ENCODE data around the gene KRTAP4-12. TPM values are rescaled to one million over a fixed set of nuclear protein-coding genes. Genes with fewer than 3 reads are reported as not detected.
"Not testable (repeated sequence)": the region's sequence is repeated elsewhere in the genome, so short reads cannot be mapped to it uniquely, and the experiment has no call there.

KRTAP4-12 gene
- total RNA-seq, 1 donor from 2014 or later, result not detected

DNA sequence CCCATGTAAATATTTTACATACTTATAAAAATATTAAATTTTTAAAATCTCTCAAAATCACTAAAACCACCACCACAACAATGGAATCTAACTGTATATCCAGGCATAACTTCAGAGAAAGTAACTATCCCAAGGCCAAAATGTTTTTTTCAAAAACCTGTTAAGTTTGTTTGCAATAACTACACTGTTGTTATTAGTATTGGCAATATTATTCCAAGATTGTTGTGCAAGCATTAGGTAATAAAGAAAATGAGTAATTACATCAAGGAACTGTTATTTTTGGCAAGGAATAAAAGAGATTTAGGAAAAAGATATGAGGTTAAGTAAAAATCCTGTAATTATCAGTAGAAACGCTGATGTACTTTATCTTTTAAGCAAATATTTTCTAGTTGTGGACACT lies 3.4 kb upstream of the KRTAP4-12 start:
- TF ChIP-seq, protein P1, sequence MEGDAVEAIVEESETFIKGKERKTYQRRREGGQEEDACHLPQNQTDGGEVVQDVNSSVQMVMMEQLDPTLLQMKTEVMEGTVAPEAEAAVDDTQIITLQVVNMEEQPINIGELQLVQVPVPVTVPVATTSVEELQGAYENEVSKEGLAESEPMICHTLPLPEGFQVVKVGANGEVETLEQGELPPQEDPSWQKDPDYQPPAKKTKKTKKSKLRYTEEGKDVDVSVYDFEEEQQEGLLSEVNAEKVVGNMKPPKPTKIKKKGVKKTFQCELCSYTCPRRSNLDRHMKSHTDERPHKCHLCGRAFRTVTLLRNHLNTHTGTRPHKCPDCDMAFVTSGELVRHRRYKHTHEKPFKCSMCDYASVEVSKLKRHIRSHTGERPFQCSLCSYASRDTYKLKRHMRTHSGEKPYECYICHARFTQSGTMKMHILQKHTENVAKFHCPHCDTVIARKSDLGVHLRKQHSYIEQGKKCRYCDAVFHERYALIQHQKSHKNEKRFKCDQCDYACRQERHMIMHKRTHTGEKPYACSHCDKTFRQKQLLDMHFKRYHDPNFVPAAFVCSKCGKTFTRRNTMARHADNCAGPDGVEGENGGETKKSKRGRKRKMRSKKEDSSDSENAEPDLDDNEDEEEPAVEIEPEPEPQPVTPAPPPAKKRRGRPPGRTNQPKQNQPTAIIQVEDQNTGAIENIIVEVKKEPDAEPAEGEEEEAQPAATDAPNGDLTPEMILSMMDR (IDR thresholded peaks at IDR 0.05; ENCODE audit: unreplicated experiment), result no peak
- no peaks in the 10 kb centered on the region for H3K4me1 Mint-ChIP-seq (ENCODE audit: unreplicated experiment)
- H3K9me3 Mint-ChIP-seq (ENCODE audit: unreplicated experiment), result no peaks in the 10 kb centered on the region
- no peaks in the 10 kb centered on the region for H3K27me3 Mint-ChIP-seq (ENCODE audit: unreplicated experiment)
- H3K36me3 Mint-ChIP-seq (ENCODE audit: low read depth, unreplicated experiment), result no peaks in the 10 kb centered on the region
- no peak for DNase-seq (ENCODE audit: low spot score)
- H3K4me3 Mint-ChIP-seq (ENCODE audit: unreplicated experiment), result no peak overlapping the region
- no peak overlapping the region for H3K27ac Mint-ChIP-seq (ENCODE audit: unreplicated experiment)

DNA sequence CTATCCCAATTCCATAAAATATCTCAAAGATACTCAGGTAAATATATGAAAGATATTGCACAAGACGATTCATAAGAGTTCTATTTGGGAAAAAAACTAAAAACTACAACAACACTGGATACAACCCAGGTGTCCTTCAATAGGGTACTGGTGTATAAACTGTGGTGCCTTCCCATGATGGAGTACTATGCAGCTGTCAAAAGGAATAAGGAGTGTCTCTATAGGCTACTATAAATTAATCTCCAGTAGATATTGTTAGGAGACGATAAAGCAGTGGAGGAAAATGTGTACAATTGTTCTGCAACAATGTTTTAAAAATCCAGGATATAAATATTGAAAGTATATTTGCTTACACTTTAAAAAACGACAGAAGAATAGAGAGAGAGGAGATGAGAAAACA lies 2.4 kb upstream of the KRTAP4-12 start:
- TF ChIP-seq, protein P1 (IDR thresholded peaks at IDR 0.05; ENCODE audit: unreplicated experiment), result no peak
- Mint-ChIP-seq H3K36me3 (ENCODE audit: low read depth, unreplicated experiment) (no peaks in the 10 kb centered on the region), H3K4me1 (ENCODE audit: unreplicated experiment) (no peaks in the 10 kb centered on the region), H3K27ac (ENCODE audit: unreplicated experiment) (no peak overlapping the region), H3K9me3 (ENCODE audit: unreplicated experiment) (no peaks in the 10 kb centered on the region), H3K4me3 (ENCODE audit: unreplicated experiment) (no peak overlapping the region), H3K27me3 (ENCODE audit: unreplicated experiment) (no peaks in the 10 kb centered on the region)
- DNase-seq (ENCODE audit: low spot score), result no peak

DNA sequence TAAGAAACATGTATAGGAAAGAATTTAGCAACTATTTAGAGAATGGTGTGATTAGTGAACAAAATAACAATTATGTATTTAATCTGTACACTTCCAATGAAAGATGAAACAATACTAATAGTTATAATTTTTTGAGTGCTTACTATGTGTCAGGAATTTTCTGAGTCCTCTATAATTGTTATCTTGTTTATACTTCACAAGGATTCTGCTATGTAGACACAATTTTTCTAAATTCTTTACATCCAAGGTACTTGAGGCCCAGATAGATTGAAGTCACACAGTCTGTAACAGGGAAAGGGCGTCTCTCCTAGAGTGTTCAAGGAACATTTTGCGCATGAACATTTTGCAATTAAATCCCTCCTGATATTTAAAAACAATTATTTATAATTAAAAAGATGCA lies 1.1 kb upstream of the KRTAP4-12 start:
- H3K4me1 Mint-ChIP-seq (ENCODE audit: unreplicated experiment), result peaks cover 4% of the 10 kb centered on the region
- no peaks in the 10 kb centered on the region for H3K36me3 Mint-ChIP-seq (ENCODE audit: low read depth, unreplicated experiment)
- DNase-seq (ENCODE audit: low spot score), result no peak
- TF ChIP-seq, protein P1 (IDR thresholded peaks at IDR 0.05; ENCODE audit: unreplicated experiment), result no peak
- no peak overlapping the region for H3K4me3 Mint-ChIP-seq (ENCODE audit: unreplicated experiment)
- no peaks in the 10 kb centered on the region for H3K9me3 Mint-ChIP-seq (ENCODE audit: unreplicated experiment)
- H3K27me3 Mint-ChIP-seq (ENCODE audit: unreplicated experiment), result no peaks in the 10 kb centered on the region
- no peak overlapping the region for H3K27ac Mint-ChIP-seq (ENCODE audit: unreplicated experiment)

DNA sequence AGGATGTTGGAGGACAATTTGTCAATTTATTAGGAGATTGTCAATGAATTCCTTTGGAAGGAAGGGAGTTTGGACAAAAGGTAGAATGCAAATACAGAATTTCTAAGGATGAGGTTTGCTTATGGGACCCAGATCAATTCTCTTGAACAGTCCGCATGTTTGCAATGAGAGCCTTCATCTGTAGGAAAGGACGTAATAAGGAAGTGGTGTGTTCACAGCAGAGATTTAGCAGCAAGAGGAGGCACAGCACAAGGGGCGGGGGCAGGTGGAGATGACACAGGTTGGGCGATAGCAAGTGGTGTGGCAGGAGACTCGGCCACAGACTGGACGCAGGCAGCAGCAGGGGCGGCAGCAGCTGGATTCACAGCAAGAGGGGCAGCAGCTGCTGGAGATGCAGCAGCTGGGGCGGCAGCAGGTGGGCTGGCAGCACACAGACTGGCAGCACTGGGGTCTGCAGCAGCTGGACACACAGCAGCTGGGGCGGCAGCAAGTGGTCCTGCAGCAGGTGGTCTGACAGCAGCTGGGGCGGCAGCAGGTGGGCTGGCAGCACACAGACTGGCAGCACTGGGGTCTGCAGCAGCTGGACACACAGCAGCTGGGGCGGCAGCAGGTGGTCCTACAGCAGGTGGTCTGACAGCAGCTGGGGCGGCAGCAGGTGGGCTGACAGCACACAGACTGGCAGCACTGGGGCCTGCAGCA lies 541 bp downstream of the KRTAP4-12 start:
- H3K4me1 Mint-ChIP-seq (ENCODE audit: unreplicated experiment); DNase-seq (ENCODE audit: low spot score); H3K4me3 Mint-ChIP-seq (ENCODE audit: unreplicated experiment); H3K27ac Mint-ChIP-seq (ENCODE audit: unreplicated experiment); H3K9me3 Mint-ChIP-seq (ENCODE audit: unreplicated experiment); H3K27me3 Mint-ChIP-seq (ENCODE audit: unreplicated experiment); H3K36me3 Mint-ChIP-seq (ENCODE audit: low read depth, unreplicated experiment): not testable (repeated sequence)

DNA sequence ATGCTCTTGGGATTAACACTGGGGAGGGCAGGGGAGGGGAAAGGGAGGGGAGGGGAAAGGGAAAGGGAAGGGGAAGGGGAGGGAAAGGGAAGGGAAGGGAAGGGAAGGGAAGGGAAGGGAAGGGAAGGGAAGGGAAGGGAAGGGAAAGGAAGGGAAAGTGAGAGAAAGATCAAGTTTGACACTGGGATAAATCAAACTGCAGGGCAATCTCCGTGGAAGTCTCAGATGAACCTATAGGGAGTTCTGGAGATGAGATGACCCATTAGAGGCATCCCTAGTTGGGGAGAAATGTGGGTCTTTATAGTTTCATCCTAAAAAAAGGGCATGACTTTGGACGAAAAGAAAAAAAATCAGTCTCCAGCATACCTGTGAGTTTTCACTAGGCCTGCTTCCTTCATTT lies 2.2 kb downstream of the KRTAP4-12 start:
- peaks cover 8% of the 10 kb centered on the region for H3K4me1 Mint-ChIP-seq (ENCODE audit: unreplicated experiment)
- H3K4me3 Mint-ChIP-seq (ENCODE audit: unreplicated experiment), result no peak overlapping the region
- no peak for DNase-seq (ENCODE audit: low spot score)
- TF ChIP-seq, protein P1 (IDR thresholded peaks at IDR 0.05; ENCODE audit: unreplicated experiment), result no peak
- no peak overlapping the region for H3K27ac Mint-ChIP-seq (ENCODE audit: unreplicated experiment)
- no peaks in the 10 kb centered on the region for H3K9me3 Mint-ChIP-seq (ENCODE audit: unreplicated experiment)
- H3K27me3 Mint-ChIP-seq (ENCODE audit: unreplicated experiment), result peaks cover 2% of the 10 kb centered on the region
- peaks cover 4% of the 10 kb centered on the region for H3K36me3 Mint-ChIP-seq (ENCODE audit: low read depth, unreplicated experiment)

DNA sequence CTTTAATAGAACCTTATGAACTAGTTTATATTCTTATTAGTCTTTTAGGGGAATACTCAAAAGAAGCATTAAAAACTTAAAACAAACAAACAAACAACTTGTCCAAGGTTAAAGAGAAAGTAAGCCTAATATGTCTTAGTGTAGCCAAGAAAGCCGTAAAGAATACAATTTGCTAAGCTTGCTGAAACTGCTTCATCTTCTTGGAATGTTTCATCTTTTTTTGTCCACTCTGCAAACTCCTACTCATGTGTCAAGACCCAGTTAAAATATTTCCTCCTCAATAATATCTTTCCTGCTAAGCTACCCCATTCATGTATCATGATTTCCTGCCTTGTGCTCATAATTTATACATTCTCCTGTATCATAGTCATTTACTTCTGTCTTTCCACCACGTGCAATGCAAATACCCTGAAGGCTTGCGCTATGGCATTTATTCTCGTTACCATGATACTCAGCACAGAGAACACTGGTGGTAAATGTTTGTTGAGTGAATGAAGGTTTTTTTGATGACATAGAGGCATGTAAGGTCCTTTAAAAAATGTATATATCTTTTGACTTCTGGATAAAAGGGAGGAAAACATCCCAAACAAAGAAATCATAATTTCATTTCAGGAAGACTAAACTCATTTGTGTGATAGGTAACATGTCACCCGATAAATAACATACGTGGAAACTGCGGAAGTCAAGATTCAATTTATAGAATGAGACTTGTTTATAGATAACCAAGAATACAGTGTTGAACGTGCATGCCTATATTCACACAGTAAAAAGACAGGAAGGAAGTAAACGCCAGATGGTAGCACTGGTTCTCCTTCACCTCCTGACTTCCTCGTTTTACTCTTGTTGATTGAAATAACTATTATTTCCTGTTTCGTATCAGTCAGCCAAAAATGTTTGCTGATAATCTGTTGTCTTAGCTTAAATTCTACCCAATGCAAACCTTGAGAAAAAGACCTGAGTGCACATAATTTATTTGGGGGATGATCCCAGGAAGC lies 4.0 kb downstream of the KRTAP4-12 start:
- peak overlapping the region; percentile 54 for H3K27ac Mint-ChIP-seq (ENCODE audit: unreplicated experiment)
- H3K27me3 Mint-ChIP-seq (ENCODE audit: unreplicated experiment); H3K4me3 Mint-ChIP-seq (ENCODE audit: unreplicated experiment); H3K9me3 Mint-ChIP-seq (ENCODE audit: unreplicated experiment); H3K36me3 Mint-ChIP-seq (ENCODE audit: low read depth, unreplicated experiment); H3K4me1 Mint-ChIP-seq (ENCODE audit: unreplicated experiment); DNase-seq (ENCODE audit: low spot score): not testable (repeated sequence)

Measured in endothelial cell (in vitro differentiated cells).